Measurements from ENCODE around the gene SSTR5.

DNA sequence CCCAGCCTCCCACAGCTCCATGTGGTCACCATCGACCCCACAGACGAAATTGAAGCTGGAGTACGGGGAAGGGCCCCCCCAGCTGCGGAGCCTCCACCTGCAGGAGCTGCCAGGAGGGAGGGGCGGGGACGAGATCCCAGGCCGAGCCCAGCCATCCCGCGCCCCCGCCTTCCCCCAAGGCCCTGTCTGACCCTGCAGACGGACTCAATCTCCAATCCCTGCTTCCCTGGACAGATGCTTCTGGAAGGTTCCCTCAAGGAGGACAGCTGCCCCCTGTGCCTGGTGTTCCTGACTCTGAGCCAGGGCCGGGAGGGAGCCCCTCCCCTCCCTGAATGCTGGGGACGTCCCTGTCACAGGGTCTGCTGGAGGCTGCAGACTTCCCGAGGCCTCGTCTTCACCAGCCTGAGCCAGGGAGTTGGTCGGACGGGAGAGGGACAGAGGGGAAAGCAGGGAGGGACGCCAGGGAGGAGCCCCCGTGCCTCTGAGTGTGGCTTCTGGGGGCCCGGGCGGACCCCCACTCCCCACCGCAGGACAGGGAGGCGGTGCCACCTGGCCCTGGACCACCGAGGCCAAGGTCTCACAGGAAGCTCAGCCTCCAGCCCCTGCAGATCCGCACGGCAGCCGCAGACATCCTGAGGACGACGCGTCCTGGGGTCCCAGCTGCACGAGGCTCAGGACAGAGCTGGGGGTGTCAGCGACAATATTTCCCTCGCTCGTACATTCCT, 44.8 kb downstream of the SSTR5 start:
- TF ChIP-seq, protein P1, sequence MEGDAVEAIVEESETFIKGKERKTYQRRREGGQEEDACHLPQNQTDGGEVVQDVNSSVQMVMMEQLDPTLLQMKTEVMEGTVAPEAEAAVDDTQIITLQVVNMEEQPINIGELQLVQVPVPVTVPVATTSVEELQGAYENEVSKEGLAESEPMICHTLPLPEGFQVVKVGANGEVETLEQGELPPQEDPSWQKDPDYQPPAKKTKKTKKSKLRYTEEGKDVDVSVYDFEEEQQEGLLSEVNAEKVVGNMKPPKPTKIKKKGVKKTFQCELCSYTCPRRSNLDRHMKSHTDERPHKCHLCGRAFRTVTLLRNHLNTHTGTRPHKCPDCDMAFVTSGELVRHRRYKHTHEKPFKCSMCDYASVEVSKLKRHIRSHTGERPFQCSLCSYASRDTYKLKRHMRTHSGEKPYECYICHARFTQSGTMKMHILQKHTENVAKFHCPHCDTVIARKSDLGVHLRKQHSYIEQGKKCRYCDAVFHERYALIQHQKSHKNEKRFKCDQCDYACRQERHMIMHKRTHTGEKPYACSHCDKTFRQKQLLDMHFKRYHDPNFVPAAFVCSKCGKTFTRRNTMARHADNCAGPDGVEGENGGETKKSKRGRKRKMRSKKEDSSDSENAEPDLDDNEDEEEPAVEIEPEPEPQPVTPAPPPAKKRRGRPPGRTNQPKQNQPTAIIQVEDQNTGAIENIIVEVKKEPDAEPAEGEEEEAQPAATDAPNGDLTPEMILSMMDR (IDR thresholded peaks at IDR 0.05): no peak
- TF ChIP-seq ZFX (IDR thresholded peaks at IDR 0.05; ENCODE audit: borderline replicate concordance): no peak

Measured in 22Rv1 (cell line).